Mesenchymal stem cell (in vitro differentiated cells and primary cell): ENCODE measurements around the gene WBP2.

Source experiments
- DNase-seq: peaks from one replicate; pipeline ENCODE4 v3.0.0-alpha.2; 2013
- H2AFZ ChIP-seq: one replicate; pipeline ENCODE4 v1.6.1; 2013; ENCODE audit warnings: low read depth, mild to moderate bottlenecking, control low read depth, inconsistent platforms, low read length, moderate library complexity
- H2AK5ac ChIP-seq: 2 replicates; pipeline ENCODE4 v1.6.1; 2013; ENCODE audit warnings: low read length, moderate library complexity, mild to moderate bottlenecking, inconsistent platforms; ENCODE audit not compliant: severe bottlenecking
- H2BK120ac ChIP-seq: one replicate; pipeline ENCODE4 v1.6.1; 2013; ENCODE audit warnings: low read depth, mild to moderate bottlenecking, inconsistent platforms, low read length, moderate library complexity
- H2BK12ac ChIP-seq, 2 experiments: one replicate each; pipeline ENCODE4 v1.6.1; 2013; ENCODE audit warnings: inconsistent platforms in 2 of 2, low read length in 2 of 2, mild to moderate bottlenecking in 2 of 2, moderate library complexity in 2 of 2, control low read depth in 1 of 2
- H2BK15ac ChIP-seq: one replicate; pipeline ENCODE4 v1.6.1; 2013; ENCODE audit warnings: mild to moderate bottlenecking, low read depth, inconsistent platforms; ENCODE audit not compliant: poor library complexity, severe bottlenecking
- H2BK5ac ChIP-seq: 2 replicates; pipeline ENCODE4 v1.6.1; 2013; ENCODE audit warnings: low read depth, mild to moderate bottlenecking, low read length, control low read depth, inconsistent platforms; ENCODE audit not compliant: poor library complexity, severe bottlenecking
- H3K14ac ChIP-seq, 2 experiments: one replicate each; pipeline ENCODE4 v1.6.1; 2013; ENCODE audit warnings: inconsistent platforms in 2 of 2, low read length in 2 of 2, control low read depth in 1 of 2, mild to moderate bottlenecking in 1 of 2, moderate library complexity in 1 of 2
- H3K18ac ChIP-seq, 2 experiments: one replicate each; pipeline ENCODE4 v1.6.1; 2013; ENCODE audit warnings: inconsistent platforms in 2 of 2, low read length in 2 of 2, control low read depth in 1 of 2, low read depth in 1 of 2, mild to moderate bottlenecking in 1 of 2
- H3K23ac ChIP-seq, 2 experiments: one replicate each; pipeline ENCODE4 v1.6.1; 2013; ENCODE audit warnings: inconsistent platforms in 2 of 2, low read length in 2 of 2, mild to moderate bottlenecking in 2 of 2, moderate library complexity in 2 of 2, control low read depth in 1 of 2
- H3K27ac ChIP-seq: 2 replicates; pipeline ENCODE4 v1.5.1; 2013; ENCODE audit warnings: mild to moderate bottlenecking, moderate library complexity, low read length, control low read depth, inconsistent platforms; ENCODE audit not compliant: poor library complexity, severe bottlenecking
- H3K27me3 ChIP-seq, 2 experiments: 2 replicates each; pipeline versions ENCODE4 v1.6.1 to v1.7.0; 2013; ENCODE audit warnings: low read length in 2 of 2, mild to moderate bottlenecking in 2 of 2, moderate library complexity in 2 of 2, control low read depth in 1 of 2, inconsistent platforms in 1 of 2; ENCODE audit not compliant: control insufficient read depth in 1 of 2, insufficient read depth in 1 of 2
- H3K36me3 ChIP-seq, 2 experiments: 2 replicates each; pipeline versions ENCODE4 v1.6.1 to v1.7.0; 2013; ENCODE audit warnings: low read length in 2 of 2, control low read depth in 1 of 2, inconsistent platforms in 1 of 2, low read depth in 1 of 2, mild to moderate bottlenecking in 1 of 2; ENCODE audit not compliant: insufficient read depth in 2 of 2, control insufficient read depth in 1 of 2
- H3K4ac ChIP-seq, 2 experiments: one replicate each; pipeline ENCODE4 v1.6.1; 2013; ENCODE audit warnings: inconsistent platforms in 2 of 2, low read length in 2 of 2, mild to moderate bottlenecking in 2 of 2, moderate library complexity in 2 of 2, control low read depth in 1 of 2, low read depth in 1 of 2
- H3K4me1 ChIP-seq: 2 replicates; pipeline ENCODE4 v1.6.1; 2013; ENCODE audit warnings: low read depth, low read length, control low read depth; ENCODE audit not compliant: control insufficient read depth, insufficient read depth
- H3K4me2 ChIP-seq: 2 replicates; pipeline ENCODE4 v1.6.1; 2013; ENCODE audit warnings: low read length, mild to moderate bottlenecking, inconsistent platforms; ENCODE audit not compliant: poor library complexity, severe bottlenecking
- H3K4me3 ChIP-seq, 2 experiments: 2 replicates each; pipeline versions ENCODE4 v1.5.1 to v1.7.0; 2013; ENCODE audit warnings: low read length in 2 of 2, mild to moderate bottlenecking in 2 of 2, control low read depth in 1 of 2, low read depth in 1 of 2; ENCODE audit not compliant: insufficient read depth in 1 of 2
- H3K79me1 ChIP-seq: replicated peaks from 2 replicates; pipeline ENCODE4 v1.6.1; 2013; ENCODE audit warnings: mild to moderate bottlenecking, control low read depth, low read length, inconsistent platforms; ENCODE audit not compliant: poor library complexity, severe bottlenecking
- H3K9ac ChIP-seq: 2 replicates; pipeline ENCODE4 v1.7.0; 2013; ENCODE audit warnings: mild to moderate bottlenecking, low read length, moderate library complexity
- H3K9me3 ChIP-seq: 2 replicates; pipeline ENCODE4 v1.7.0; 2013; ENCODE audit warnings: mild to moderate bottlenecking, low read length; ENCODE audit not compliant: control insufficient read depth
- H4K8ac ChIP-seq: one replicate; pipeline ENCODE4 v1.6.1; 2013; ENCODE audit warnings: inconsistent platforms, mild to moderate bottlenecking, low read length, moderate library complexity
- H4K91ac ChIP-seq: one replicate; pipeline ENCODE4 v1.6.1; 2013; ENCODE audit warnings: mild to moderate bottlenecking, low read length, inconsistent platforms
- WGBS: methylation state at CpG from one replicate; pipeline ENCODE4 v1.1.7; 2013; ENCODE audit warnings: mixed read lengths; 5-methylcytosine and 5-hydroxymethylcytosine counted together

Gene WBP2

DNA sequence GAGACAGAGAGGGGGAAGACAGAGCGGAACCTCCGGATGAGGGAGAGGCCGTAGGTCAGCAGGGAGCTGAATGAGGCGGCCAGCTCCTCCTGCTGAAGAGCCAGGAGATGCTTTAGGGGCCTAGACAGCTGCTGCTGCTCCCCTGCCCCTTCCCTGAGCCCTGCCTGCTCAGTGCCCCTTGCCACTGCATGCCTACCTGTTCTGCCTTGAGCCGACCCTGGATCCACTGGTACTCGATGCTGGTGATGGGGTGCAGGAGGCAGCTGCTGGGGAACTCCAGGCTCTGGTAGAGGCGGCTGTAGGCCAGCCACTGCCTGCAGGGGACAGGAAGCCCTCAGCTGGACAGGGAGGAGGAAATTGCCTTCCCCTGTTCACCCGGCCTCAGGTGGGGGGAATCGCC, 18.5 kb downstream of the WBP2 start:
- peaks cover 0 to 20% of the 10 kb centered on the region in 2 experiments for H3K36me3 ChIP-seq
- H3K23ac ChIP-seq: no peak overlapping the region
- no peak overlapping the region for H3K9ac ChIP-seq
- H4K91ac ChIP-seq: no peak overlapping the region
- DNase-seq: no peak
- no peak overlapping the region for H2BK15ac ChIP-seq
- H3K9me3 ChIP-seq: no peaks in the 10 kb centered on the region
- H2AK5ac ChIP-seq: no peak overlapping the region
- H3K18ac ChIP-seq: no peak overlapping the region
- no peak overlapping the region for H3K27ac ChIP-seq
- no peak overlapping the region for H3K4me2 ChIP-seq
- H2BK120ac ChIP-seq: no peak overlapping the region
- no peak overlapping the region for H3K14ac ChIP-seq
- H4K8ac ChIP-seq: no peak overlapping the region
- no peak overlapping the region for H2BK12ac ChIP-seq
- H3K4me1 ChIP-seq: peaks cover 10% of the 10 kb centered on the region
- 80% methylated on average over 9 of the region's 9 CpGs for WGBS
- no peak overlapping the region for H3K4me3 ChIP-seq
- H2AFZ ChIP-seq: no peak overlapping the region
- no peaks in the 10 kb centered on the region for H3K79me1 ChIP-seq
- H2BK5ac ChIP-seq: no peak overlapping the region
- H3K27me3 ChIP-seq: no peaks in the 10 kb centered on the region
- no peak overlapping the region for H3K4ac ChIP-seq

DNA sequence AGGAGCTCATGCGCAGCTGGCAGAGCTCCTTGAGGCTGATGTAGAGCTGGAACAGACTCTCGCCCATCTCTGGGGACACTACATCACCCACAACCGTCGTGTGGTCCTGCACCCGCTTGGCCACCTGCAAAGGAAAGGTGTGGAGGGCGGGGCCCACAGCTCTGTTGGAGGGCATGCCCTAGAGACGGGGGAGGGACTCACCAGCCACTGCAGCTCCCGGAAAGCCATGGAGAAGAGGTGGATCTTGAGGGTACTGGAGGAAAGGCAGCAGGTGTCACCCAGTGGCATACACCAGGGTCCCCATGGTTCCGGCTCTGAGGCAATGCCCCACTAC, 19.5 kb downstream of the WBP2 start:
- Histone ChIP-seq H2BK12ac (no peak overlapping the region), H3K4me2 (no peak overlapping the region), H3K4me1 (peaks cover 10% of the 10 kb centered on the region), H2BK15ac (no peak overlapping the region), H3K4ac (no peak overlapping the region), H4K8ac (no peak overlapping the region), H2AK5ac (no peak overlapping the region), H3K79me1 (no peaks in the 10 kb centered on the region), H2BK120ac (no peak overlapping the region), H3K36me3 (peaks cover 0 to 20% of the 10 kb centered on the region in 2 experiments), H3K23ac (no peak overlapping the region), H2AFZ (no peak overlapping the region), H3K27me3 (no peaks in the 10 kb centered on the region), H2BK5ac (no peak overlapping the region), H3K27ac (no peak overlapping the region), H3K9ac (no peak overlapping the region), H4K91ac (no peak overlapping the region), H3K14ac (no peak overlapping the region), H3K18ac (no peak overlapping the region), H3K9me3 (no peaks in the 10 kb centered on the region), H3K4me3 (no peak overlapping the region)
- no peak for DNase-seq
- 78% methylated on average over 9 of the region's 9 CpGs for WGBS

DNA sequence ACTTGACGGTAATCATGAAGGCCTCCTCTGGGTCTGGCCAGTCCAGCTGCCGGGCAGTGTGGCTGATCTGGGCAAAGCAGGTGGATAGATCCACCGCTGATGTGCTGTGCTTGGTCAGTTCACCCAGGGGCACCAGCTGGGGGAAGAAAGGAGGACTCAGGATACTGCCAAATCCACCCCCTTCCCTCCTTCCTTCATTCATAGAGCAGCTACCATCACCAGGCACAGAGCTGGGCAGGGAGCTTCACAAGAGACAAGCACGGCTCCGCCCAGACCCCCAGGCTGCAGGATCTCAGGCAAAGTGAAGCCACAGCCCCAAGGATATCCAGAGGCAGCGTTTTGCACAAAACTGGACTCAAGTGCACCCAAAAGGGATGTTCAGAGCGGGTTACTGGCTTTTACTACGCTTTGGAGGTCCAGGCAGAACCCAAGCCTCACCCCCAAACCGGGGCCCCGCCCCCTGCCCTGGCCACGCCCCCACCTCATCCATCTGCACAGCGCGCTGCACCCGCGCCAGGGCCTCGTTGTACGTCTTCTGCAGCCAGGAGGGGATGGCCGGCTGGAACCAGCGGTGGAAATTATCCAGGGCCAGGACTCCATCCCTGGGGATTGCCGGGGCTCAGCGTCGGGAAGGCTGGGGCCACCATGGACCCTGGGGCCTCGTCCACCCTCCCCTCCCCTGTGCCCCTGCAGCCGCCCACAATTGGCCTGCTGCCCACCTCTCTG, 20.0 kb downstream of the WBP2 start:
- Histone ChIP-seq H3K36me3 (peaks cover 0 to 23% of the 10 kb centered on the region in 2 experiments), H3K9me3 (no peaks in the 10 kb centered on the region), H2AK5ac (no peak overlapping the region), H3K4ac (no peak overlapping the region), H4K8ac (no peak overlapping the region), H2BK12ac (no peak overlapping the region), H2BK120ac (no peak overlapping the region), H3K4me3 (no peak overlapping the region), H3K14ac (no peak overlapping the region), H3K79me1 (no peaks in the 10 kb centered on the region), H2BK5ac (no peak overlapping the region), H3K9ac (no peak overlapping the region), H2AFZ (no peak overlapping the region), H3K23ac (no peak overlapping the region), H3K27me3 (no peaks in the 10 kb centered on the region), H3K4me1 (peaks cover 10% of the 10 kb centered on the region), H3K4me2 (no peak overlapping the region), H4K91ac (no peak overlapping the region), H2BK15ac (peak overlapping the region; percentile 2), H3K27ac (no peak overlapping the region), H3K18ac (no peak overlapping the region)
- WGBS: 78% methylated on average over 22 of the region's 24 CpGs
- DNase-seq: no peak

DNA sequence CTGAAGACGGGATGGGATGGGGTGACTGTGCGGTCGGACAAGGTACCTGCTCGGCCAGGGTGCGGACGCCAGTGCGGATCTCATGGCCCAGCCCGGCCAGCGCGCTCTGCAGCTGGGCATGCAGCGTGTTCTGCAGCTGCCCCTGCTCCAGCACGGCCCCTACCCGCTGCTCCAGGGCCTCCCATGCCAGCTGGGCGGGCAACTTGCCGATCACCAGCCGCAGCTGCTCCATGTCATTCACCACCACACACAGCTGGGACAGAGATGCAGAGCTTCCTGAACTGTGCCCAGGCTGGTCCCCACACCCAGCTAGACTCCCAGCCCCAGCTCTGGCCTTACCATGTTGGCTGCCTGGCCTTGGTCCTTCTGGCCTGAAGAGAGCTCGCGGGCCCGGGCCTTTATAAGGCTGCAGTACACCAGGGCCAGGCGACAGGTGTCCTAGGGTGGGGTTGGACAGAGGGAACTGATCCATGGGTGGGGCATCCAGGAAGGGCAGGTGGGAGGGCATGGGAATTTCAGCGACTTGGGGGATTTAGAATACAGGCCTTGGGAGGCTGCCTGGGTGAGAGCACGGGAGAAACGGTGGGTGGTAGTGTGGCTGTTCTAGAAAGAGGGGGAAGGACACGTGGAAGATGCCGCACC, 20.7 kb downstream of the WBP2 start:
- H3K9ac ChIP-seq: no peak overlapping the region
- H2BK5ac ChIP-seq: no peak overlapping the region
- no peak overlapping the region for H2BK120ac ChIP-seq
- H3K36me3 ChIP-seq: peaks cover 0 to 19% of the 10 kb centered on the region in 2 experiments
- H2AFZ ChIP-seq: no peak overlapping the region
- no peak overlapping the region for H3K4ac ChIP-seq
- WGBS: 98% methylated on average over 25 of the region's 25 CpGs
- no peak overlapping the region for H3K27ac ChIP-seq
- no peak for DNase-seq
- H3K4me2 ChIP-seq: no peak overlapping the region
- peak overlapping the region; percentile 10 for H4K91ac ChIP-seq
- no peak overlapping the region for H3K14ac ChIP-seq
- no peak overlapping the region for H3K23ac ChIP-seq
- H2BK15ac ChIP-seq: no peak overlapping the region
- no peaks in the 10 kb centered on the region for H3K9me3 ChIP-seq
- H2AK5ac ChIP-seq: no peak overlapping the region
- no peak overlapping the region for H2BK12ac ChIP-seq
- no peaks in the 10 kb centered on the region for H3K79me1 ChIP-seq
- H4K8ac ChIP-seq: no peak overlapping the region
- no peaks in the 10 kb centered on the region for H3K27me3 ChIP-seq
- H3K18ac ChIP-seq: no peak overlapping the region
- H3K4me1 ChIP-seq: peaks cover 10% of the 10 kb centered on the region
- H3K4me3 ChIP-seq: no peak overlapping the region
